MM.1S (cell line): ENCODE measurements around the gene TMIGD2.

ENCODE experiments used
- DNase-seq: peaks from one replicate; pipeline ENCODE4 v3.0.0-alpha.2; 2015
- H2AFZ ChIP-seq: fragments of 300-600 bp; sonication (generic); 2 replicates; pipeline ENCODE4 v1.6.0; 2016; ENCODE audit warnings: antibody characterized with exemption, low read length
- H3F3A ChIP-seq: fragments of 300-600 bp; sonication (generic); 2 replicates; pipeline ENCODE4 v1.6.1; 2016; ENCODE audit warnings: mild to moderate bottlenecking, antibody characterized with exemption, low read length, moderate library complexity, mixed read lengths; ENCODE audit not compliant: insufficient read depth
- H3K27ac ChIP-seq: fragments of 300-600 bp; sonication (generic); 2 replicates; pipeline ENCODE4 v1.5.1; 2016; ENCODE audit warnings: mild to moderate bottlenecking, low read length
- H3K27me3 ChIP-seq: fragments of 300-600 bp; sonication (generic); replicated peaks from 2 replicates; pipeline ENCODE4 v1.6.0; 2016; ENCODE audit warnings: low read length; ENCODE audit not compliant: insufficient read depth
- H3K36me3 ChIP-seq: fragments of 300-600 bp; sonication (generic); replicated peaks from 2 replicates; pipeline ENCODE4 v1.6.1; 2016; ENCODE audit warnings: mild to moderate bottlenecking, low read length, mixed read lengths; ENCODE audit not compliant: insufficient read depth
- H3K4me1 ChIP-seq: fragments of 300-600 bp; sonication (generic); 2 replicates; pipeline ENCODE4 v1.6.1; 2016; ENCODE audit warnings: low read length, mixed read lengths
- H3K4me2 ChIP-seq: fragments of 300-600 bp; sonication (generic); 2 replicates; pipeline ENCODE4 v1.6.0; 2016; ENCODE audit warnings: low read depth, low read length
- H3K4me3 ChIP-seq: fragments of 300-600 bp; sonication (generic); 2 replicates; pipeline ENCODE4 v1.5.1; 2016; ENCODE audit warnings: low read length, mixed read lengths
- H3K79me2 ChIP-seq: fragments of 300-600 bp; sonication (generic); 2 replicates; pipeline ENCODE4 v1.6.1; 2016; ENCODE audit warnings: mixed run types, low read length, mixed read lengths
- H3K9ac ChIP-seq: fragments of 300-600 bp; sonication (generic); 2 replicates; pipeline ENCODE4 v1.6.1; 2016; ENCODE audit warnings: low read length, mixed read lengths
- H3K9me2 ChIP-seq: fragments of 300-600 bp; sonication (generic); replicated peaks from 2 replicates; pipeline ENCODE4 v1.6.1; 2016; ENCODE audit warnings: mild to moderate bottlenecking, low read length, mixed read lengths; ENCODE audit not compliant: insufficient read depth
- H3K9me3 ChIP-seq: fragments of 300-600 bp; sonication (generic); replicated peaks from 2 replicates; pipeline ENCODE4 v1.6.1; 2016; ENCODE audit warnings: mild to moderate bottlenecking, low read length, mixed read lengths; ENCODE audit not compliant: insufficient read depth
- H4K20me1 ChIP-seq: fragments of 300-600 bp; sonication (generic); 2 replicates; pipeline ENCODE4 v1.6.1; 2016; ENCODE audit warnings: mild to moderate bottlenecking, low read length, moderate library complexity, mixed read lengths; ENCODE audit not compliant: insufficient read depth
- EZH2 ChIP-seq: fragments of 300-600 bp; sonication (generic); optimal IDR thresholded peaks from 2 replicates; pipeline ENCODE3; 2017; ENCODE audit warnings: low read depth, mild to moderate bottlenecking, antibody characterized with exemption, low read length, mixed read lengths
- EZH2phosphoT487 ChIP-seq: fragments of 300-600 bp; sonication (generic); IDR thresholded peaks from 2 replicates; pipeline ENCODE4 v1.6.1; 2018; ENCODE audit warnings: antibody characterized with exemption, low read length
- TF ChIP-seq, protein P1 (sequence below): fragments of 300-600 bp; sonication (generic); IDR thresholded peaks from 2 replicates; pipeline ENCODE4 v1.5.1; 2016; ENCODE audit warnings: antibody characterized with exemption, low read length, mixed read lengths

The TMIGD2 gene

DNA sequence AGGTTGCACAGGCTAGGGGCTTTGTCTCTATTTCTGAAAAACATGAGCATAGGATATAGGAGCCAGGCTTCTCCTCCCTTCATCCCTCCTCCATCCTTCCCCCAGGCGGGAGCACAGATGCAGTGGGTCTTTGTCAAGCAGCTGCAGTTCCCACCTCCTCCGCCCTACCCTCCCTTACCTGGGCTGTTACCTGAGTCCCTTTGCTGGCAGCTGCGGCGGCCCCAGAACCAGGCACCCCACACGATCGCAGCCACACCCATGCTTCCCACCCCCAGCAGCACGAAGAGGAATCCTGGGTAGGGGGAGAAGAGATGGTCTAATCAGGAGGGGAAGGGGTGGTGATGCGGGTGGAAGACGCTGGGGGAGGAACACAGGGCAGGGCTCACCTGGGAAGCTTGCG is 7.8 kb downstream of the TMIGD2 start:
- Histone ChIP-seq H3K9ac (no peak overlapping the region), H2AFZ (no peak overlapping the region), H3K36me3 (no peaks in the 10 kb centered on the region), H3K4me3 (no peak overlapping the region), H3K9me3 (no peaks in the 10 kb centered on the region), H3K9me2 (no peaks in the 10 kb centered on the region), H4K20me1 (no peaks in the 10 kb centered on the region), H3K79me2 (no peaks in the 10 kb centered on the region), H3K27me3 (peaks cover 82% of the 10 kb centered on the region), H3F3A (no peaks in the 10 kb centered on the region), H3K4me2 (no peak overlapping the region), H3K27ac (no peak overlapping the region), H3K4me1 (no peaks in the 10 kb centered on the region)
- no peak for DNase-seq
- TF ChIP-seq, protein P1, sequence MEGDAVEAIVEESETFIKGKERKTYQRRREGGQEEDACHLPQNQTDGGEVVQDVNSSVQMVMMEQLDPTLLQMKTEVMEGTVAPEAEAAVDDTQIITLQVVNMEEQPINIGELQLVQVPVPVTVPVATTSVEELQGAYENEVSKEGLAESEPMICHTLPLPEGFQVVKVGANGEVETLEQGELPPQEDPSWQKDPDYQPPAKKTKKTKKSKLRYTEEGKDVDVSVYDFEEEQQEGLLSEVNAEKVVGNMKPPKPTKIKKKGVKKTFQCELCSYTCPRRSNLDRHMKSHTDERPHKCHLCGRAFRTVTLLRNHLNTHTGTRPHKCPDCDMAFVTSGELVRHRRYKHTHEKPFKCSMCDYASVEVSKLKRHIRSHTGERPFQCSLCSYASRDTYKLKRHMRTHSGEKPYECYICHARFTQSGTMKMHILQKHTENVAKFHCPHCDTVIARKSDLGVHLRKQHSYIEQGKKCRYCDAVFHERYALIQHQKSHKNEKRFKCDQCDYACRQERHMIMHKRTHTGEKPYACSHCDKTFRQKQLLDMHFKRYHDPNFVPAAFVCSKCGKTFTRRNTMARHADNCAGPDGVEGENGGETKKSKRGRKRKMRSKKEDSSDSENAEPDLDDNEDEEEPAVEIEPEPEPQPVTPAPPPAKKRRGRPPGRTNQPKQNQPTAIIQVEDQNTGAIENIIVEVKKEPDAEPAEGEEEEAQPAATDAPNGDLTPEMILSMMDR = no peak
- TF ChIP-seq EZH2phosphoT487 (no peak), EZH2 (no peak)

DNA sequence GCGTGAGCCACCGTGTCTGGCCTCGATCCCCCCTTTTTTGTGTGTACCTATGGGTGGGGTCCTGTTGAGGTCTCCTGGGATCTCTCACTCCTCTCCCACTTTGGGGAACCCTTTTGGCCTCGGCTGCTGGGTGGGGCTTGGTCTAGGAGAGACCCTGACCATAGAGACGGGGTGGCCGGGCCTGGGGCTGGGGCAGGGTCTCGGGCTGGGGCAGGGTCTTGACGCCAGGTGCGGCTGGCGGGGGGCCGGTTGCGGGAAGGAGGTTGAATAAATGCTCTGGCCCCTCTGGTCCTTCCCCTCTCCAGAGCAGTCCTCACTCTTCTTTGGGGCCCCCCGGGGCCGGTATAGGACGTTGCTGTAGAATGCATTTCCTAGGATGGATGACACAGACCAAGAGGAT is 9.7 kb downstream of the TMIGD2 start:
- TF ChIP-seq, protein P1 = no peak
- no peak for TF ChIP-seq EZH2phosphoT487
- no peak for TF ChIP-seq EZH2
- Histone ChIP-seq H3K79me2 (no peaks in the 10 kb centered on the region), H3K4me1 (no peaks in the 10 kb centered on the region), H3K9ac (no peak overlapping the region), H3K4me2 (no peak overlapping the region), H3K9me3 (no peaks in the 10 kb centered on the region), H4K20me1 (no peaks in the 10 kb centered on the region), H3K4me3 (no peak overlapping the region), H3F3A (no peaks in the 10 kb centered on the region), H3K9me2 (no peaks in the 10 kb centered on the region), H2AFZ (no peak overlapping the region), H3K27me3 (peaks cover 78% of the 10 kb centered on the region), H3K36me3 (no peaks in the 10 kb centered on the region), H3K27ac (no peak overlapping the region)
- DNase-seq = no peak

DNA sequence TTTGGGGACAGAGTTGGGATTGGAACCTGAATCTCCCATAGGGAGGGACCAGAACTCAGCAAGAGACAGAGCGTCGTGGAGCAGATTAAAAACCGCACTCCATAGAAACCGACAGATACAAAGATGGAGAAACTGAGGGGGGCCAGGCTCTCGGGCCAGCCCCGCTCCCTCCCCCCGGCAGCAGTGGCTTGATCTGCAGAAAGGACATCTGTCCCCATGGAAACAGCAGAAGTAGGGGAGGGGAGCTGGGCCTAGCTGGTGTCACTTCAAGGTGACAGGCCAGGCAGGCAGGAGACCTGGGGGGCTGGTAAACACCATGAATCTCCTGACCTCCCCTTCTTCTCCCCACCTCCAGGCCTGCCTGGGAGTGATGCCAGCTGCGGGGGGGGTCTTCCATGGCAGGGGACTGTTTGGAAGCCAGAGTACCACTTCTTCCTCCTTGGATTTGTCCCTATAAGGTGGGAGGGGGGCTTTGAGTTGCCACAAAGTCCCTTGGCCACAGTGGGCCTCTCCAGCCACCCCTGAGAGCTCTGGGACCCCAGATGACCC is 10.9 kb downstream of the TMIGD2 start:
- no peak for DNase-seq
- TF ChIP-seq EZH2phosphoT487 (no peak), EZH2 (no peak)
- TF ChIP-seq, protein P1 = no peak
- H3K36me3 ChIP-seq = no peaks in the 10 kb centered on the region

More for the DNA sequence above, 10.9 kb downstream of the TMIGD2 start:
- no peaks in the 10 kb centered on the region for H3K79me2 ChIP-seq
- H3K4me2 ChIP-seq = no peak overlapping the region
- no peak overlapping the region for H2AFZ ChIP-seq
- H3K9ac ChIP-seq = no peak overlapping the region
- no peaks in the 10 kb centered on the region for H3K4me1 ChIP-seq
- no peaks in the 10 kb centered on the region for H3F3A ChIP-seq
- no peaks in the 10 kb centered on the region for H3K9me2 ChIP-seq
- no peaks in the 10 kb centered on the region for H3K9me3 ChIP-seq
- H4K20me1 ChIP-seq = no peaks in the 10 kb centered on the region
- no peak overlapping the region for H3K4me3 ChIP-seq
- H3K27ac ChIP-seq = no peak overlapping the region
- H3K27me3 ChIP-seq = peaks cover 85% of the 10 kb centered on the region
